Measurements from ENCODE around the gene BCL6. TPM values are rescaled to one million over a fixed set of nuclear protein-coding genes. Genes with fewer than 3 reads are reported as not detected.

BCL6 gene
- total RNA-seq, 4 donors from 2014 or later: 6.6 to 188 (median 51.0) TPM

DNA sequence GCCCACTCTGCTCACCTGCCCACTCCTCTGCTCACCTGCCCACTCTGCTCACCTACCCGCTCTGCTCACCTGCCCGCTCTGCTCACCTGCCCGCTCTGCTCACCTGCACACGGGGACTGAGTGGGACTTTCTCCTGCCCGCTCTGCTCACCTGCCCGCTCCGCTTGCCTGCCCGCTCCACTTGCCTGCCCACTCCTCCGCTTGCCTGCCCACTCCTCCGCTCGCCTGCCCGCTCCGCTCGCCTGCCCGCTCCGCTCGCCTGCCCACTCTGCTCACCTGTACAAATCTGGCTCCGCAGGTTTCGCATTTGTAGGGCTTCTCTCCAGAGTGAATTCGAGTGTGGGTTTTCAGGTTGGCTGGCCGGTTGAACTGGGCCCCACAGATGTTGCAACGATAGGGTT is 20.0 kb downstream of the BCL6 start:
- TF ChIP-seq, protein P1, sequence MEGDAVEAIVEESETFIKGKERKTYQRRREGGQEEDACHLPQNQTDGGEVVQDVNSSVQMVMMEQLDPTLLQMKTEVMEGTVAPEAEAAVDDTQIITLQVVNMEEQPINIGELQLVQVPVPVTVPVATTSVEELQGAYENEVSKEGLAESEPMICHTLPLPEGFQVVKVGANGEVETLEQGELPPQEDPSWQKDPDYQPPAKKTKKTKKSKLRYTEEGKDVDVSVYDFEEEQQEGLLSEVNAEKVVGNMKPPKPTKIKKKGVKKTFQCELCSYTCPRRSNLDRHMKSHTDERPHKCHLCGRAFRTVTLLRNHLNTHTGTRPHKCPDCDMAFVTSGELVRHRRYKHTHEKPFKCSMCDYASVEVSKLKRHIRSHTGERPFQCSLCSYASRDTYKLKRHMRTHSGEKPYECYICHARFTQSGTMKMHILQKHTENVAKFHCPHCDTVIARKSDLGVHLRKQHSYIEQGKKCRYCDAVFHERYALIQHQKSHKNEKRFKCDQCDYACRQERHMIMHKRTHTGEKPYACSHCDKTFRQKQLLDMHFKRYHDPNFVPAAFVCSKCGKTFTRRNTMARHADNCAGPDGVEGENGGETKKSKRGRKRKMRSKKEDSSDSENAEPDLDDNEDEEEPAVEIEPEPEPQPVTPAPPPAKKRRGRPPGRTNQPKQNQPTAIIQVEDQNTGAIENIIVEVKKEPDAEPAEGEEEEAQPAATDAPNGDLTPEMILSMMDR (IDR thresholded peaks at IDR 0.05): no peak
- no peak for TF ChIP-seq POLR2A (IDR thresholded peaks at IDR 0.05)
- Histone ChIP-seq H3K4me1 (no peaks in the 10 kb centered on the region), H3K9me3 (no peaks in the 10 kb centered on the region), H3K27ac (no peak overlapping the region), H3K27me3 (no peaks in the 10 kb centered on the region), H3K36me3 (peaks cover 0 to 4% of the 10 kb centered on the region in 2 donors), H3K4me3 (no peak overlapping the region)
- intact Hi-C loops (cut with DNase I; ENCODE audit: low total_unique reads): no loop called here
- DNase-seq: no peak

DNA sequence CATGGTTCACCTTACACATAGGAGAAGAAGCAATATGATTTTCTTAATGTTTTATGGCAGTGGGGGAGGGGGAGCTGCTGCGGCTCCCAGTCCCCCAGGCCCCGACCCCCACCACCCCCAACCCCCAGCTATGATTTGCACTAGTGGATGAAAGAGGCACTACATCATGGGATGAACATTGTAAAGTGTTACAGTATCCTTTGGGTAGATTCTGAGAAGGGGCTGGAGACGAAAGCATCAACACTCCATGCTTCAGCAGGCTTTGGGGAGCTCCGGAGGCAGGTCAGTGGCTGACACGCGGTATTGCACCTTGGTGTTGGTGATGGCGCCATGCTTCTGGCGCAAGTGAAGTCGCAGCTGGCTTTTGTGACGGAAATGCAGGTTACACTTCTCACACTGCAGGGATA is 23.1 kb downstream of the BCL6 start:
- no peaks in the 10 kb centered on the region for H3K4me1 ChIP-seq
- no peak for DNase-seq
- no peak for TF ChIP-seq POLR2A (IDR thresholded peaks at IDR 0.05)
- TF ChIP-seq, protein P1 (IDR thresholded peaks at IDR 0.05): no peak
- no peaks in the 10 kb centered on the region for H3K9me3 ChIP-seq
- no peak overlapping the region for H3K27ac ChIP-seq
- no peaks in the 10 kb centered on the region for H3K27me3 ChIP-seq
- intact Hi-C loops (cut with DNase I; ENCODE audit: low total_unique reads): no loop called here
- peaks cover 0 to 4% of the 10 kb centered on the region in 2 donors for H3K36me3 ChIP-seq
- H3K4me3 ChIP-seq: no peak overlapping the region

DNA sequence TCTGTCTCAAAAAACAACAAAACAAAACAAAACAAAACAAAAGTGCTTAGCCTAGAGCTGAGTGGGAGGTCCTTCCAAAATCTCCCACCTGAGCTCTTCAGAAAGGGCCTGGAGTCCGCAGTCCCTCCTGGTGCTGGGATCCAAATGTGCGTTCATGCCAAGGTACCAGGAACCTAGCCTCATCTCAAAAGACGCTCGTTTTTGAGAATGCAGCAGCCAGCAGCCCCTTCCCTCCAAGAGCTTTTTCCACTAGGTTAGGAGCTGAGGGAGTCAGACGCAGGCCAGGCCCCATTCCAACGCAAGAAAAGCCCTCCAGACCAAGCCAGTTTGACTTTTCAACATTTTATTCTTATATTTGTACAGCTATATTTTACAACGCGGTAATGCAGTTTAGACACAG is 24.2 kb downstream of the BCL6 start:
- no peak overlapping the region for H3K4me3 ChIP-seq
- H3K9me3 ChIP-seq: no peaks in the 10 kb centered on the region
- no peaks in the 10 kb centered on the region for H3K27me3 ChIP-seq
- TF ChIP-seq, protein P1 (IDR thresholded peaks at IDR 0.05): no peak
- no peak for TF ChIP-seq POLR2A (IDR thresholded peaks at IDR 0.05)
- H3K27ac ChIP-seq: no peak overlapping the region
- intact Hi-C loops (cut with DNase I; ENCODE audit: low total_unique reads): no loop called here
- no peaks in the 10 kb centered on the region for H3K4me1 ChIP-seq
- no peak for DNase-seq
- H3K36me3 ChIP-seq: peaks cover 0 to 4% of the 10 kb centered on the region in 2 donors

DNA sequence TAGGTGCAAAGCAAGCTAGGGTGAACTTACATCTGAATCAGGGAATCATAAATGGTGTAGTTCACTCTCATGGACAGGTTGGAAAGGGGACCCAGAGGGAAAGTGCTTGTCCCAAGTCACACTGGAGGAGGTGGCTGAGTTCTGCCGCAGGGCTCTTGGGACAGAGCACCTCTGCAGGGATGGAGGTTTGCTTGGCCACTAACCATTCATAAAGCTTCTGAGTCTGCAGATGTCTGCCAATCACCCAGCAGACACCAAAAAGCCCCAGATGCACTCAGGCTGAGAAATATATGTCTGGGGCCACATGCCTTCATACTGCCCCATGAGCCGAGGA is 25.0 kb downstream of the BCL6 start:
- Histone ChIP-seq H3K27me3 (no peaks in the 10 kb centered on the region), H3K36me3 (peaks cover 0 to 4% of the 10 kb centered on the region in 2 donors), H3K9me3 (no peaks in the 10 kb centered on the region), H3K27ac (no peak overlapping the region), H3K4me1 (no peaks in the 10 kb centered on the region), H3K4me3 (no peak overlapping the region)
- TF ChIP-seq POLR2A (IDR thresholded peaks at IDR 0.05): no peak
- TF ChIP-seq, protein P1 (IDR thresholded peaks at IDR 0.05): no peak
- intact Hi-C loops (cut with DNase I; ENCODE audit: low total_unique reads): no loop called here
- no peak for DNase-seq

DNA sequence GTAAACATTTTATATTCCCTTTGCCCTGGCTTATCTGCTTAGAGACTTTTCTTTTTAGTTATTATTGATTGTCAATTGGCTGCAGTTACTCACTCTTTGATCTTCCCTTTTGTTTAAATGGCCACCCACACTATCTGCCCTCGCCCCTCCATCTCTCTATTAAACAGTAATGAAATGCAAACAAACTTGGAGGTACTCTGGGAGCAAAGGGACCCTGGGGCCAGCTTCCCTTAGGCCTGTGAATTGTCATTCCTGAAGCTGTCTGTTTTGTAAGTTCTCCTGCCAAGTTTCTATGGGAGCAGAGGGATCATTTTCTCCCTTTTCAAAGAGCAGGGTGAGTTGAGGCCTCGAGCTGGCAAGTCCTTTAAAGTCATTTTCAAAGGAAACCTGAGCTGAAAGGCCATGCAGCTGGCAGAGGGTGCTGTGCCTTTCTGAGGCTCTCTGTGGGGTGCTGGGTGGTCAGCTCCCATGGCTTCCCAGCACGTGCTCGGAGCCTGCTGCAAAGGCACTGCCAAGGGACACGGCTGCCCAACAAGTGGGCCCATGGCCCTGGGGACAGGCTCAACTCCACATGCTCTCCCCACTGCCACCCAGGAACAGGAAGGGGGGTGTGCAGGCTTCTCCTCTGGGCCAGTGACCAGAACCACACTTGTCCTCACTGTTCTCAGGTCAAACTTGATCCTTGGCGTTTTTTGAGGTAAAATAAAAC is 25.5 kb downstream of the BCL6 start:
- no peak overlapping the region for H3K4me3 ChIP-seq
- no peak for DNase-seq
- H3K4me1 ChIP-seq: no peaks in the 10 kb centered on the region
- TF ChIP-seq POLR2A (IDR thresholded peaks at IDR 0.05): no peak
- TF ChIP-seq, protein P1 (IDR thresholded peaks at IDR 0.05): no peak
- no peaks in the 10 kb centered on the region for H3K9me3 ChIP-seq
- H3K27me3 ChIP-seq: no peaks in the 10 kb centered on the region
- intact Hi-C loops (cut with DNase I; ENCODE audit: low total_unique reads): no loop called here
- H3K36me3 ChIP-seq: peaks cover 0 to 4% of the 10 kb centered on the region in 2 donors
- H3K27ac ChIP-seq: no peak overlapping the region

All from uterus (tissue), 4 donors.